Measurements from ENCODE around the gene LITAFD. TPM values are rescaled to one million over a fixed set of nuclear protein-coding genes. Genes with fewer than 3 reads are reported as not detected.

The LITAFD gene
- total RNA-seq, 4 donors from 2014 or later: not detected

DNA sequence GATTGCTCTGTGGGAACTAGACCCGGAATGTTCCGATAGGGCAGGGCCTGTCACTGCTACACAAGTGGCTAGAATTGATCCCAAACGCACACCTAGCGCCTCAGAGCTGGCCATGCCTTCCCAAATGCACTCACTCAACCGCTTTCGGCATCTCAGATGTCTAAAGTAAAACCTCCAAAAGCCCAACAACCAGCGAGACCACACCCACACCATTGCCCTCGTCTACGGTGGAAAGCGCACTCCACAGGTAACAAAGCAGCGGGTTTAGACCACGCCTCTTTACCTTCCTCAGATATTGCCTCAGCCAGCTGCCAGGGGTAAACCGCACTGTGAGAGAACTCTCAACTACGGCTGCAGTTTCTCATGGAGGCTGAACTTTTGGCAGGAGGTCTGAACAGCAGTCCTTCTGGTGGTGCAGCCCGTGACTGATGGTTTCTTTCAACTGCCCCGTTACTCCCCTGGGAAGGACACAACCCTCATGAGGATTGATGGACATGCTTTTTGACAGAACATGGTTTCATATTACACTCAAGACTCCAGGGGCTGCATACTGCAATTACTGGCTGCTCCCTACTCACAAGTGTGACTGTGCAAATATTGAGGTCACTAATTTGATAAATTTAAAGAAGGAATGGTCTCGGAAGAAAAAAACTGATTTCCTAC is 47.1 kb downstream of the LITAFD start:
- intact Hi-C loops (cut with DNase I): loop anchor here (5.0 kb wide), 1 partner anchor 42 kb away; no protein-coding TSS in a partner anchor
- peaks cover 6 to 7% of the 10 kb centered on the region in 2 donors for H3K4me1 ChIP-seq
- H3K4me3 ChIP-seq (replicated peaks in 1 of 3): no peak overlapping the region
- H3K9me3 ChIP-seq: no peaks in the 10 kb centered on the region
- no peaks in the 10 kb centered on the region for H3K27me3 ChIP-seq
- no peak overlapping the region for H3K27ac ChIP-seq
- no peak for DNase-seq
- H3K36me3 ChIP-seq: peaks cover 0 to 4% of the 10 kb centered on the region in 2 donors
- no peak for TF ChIP-seq POLR2A (IDR thresholded peaks at IDR 0.05)
- TF ChIP-seq, protein P1, sequence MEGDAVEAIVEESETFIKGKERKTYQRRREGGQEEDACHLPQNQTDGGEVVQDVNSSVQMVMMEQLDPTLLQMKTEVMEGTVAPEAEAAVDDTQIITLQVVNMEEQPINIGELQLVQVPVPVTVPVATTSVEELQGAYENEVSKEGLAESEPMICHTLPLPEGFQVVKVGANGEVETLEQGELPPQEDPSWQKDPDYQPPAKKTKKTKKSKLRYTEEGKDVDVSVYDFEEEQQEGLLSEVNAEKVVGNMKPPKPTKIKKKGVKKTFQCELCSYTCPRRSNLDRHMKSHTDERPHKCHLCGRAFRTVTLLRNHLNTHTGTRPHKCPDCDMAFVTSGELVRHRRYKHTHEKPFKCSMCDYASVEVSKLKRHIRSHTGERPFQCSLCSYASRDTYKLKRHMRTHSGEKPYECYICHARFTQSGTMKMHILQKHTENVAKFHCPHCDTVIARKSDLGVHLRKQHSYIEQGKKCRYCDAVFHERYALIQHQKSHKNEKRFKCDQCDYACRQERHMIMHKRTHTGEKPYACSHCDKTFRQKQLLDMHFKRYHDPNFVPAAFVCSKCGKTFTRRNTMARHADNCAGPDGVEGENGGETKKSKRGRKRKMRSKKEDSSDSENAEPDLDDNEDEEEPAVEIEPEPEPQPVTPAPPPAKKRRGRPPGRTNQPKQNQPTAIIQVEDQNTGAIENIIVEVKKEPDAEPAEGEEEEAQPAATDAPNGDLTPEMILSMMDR (IDR thresholded peaks at IDR 0.05): no peak
- WGBS, 2 donors: 86 to 91% methylated on average over 17 of the region's 17 CpGs

DNA sequence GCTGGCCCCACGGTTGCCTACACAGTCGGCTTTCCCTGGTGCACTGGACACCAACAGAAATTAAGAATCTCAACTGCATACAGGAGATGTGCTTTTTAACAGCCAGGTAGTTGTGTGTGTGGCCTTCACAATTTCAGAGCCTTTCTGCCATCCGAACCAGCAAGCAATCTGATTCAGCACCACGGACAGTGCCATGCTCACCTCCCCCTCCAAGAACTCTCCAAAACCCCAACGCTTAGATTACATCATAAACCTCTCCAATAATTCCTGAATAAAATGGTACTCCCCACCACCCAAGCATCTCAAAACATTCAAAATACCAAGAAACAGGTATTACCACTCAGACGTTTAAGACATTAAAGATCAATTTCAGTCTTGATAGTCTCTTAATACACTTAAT is 49.7 kb downstream of the LITAFD start:
- Histone ChIP-seq H3K36me3 (peaks cover 0 to 4% of the 10 kb centered on the region in 2 donors), H3K27ac (no peak overlapping the region), H3K9me3 (no peaks in the 10 kb centered on the region), H3K27me3 (no peaks in the 10 kb centered on the region), H3K4me1 (peaks cover 6 to 13% of the 10 kb centered on the region in 2 donors), H3K4me3 (replicated peaks in 1 of 3) (no peak overlapping the region)
- DNase-seq: peak; percentile 54 to 74
- WGBS, 2 donors: 25 to 29% methylated on average over 6 of the region's 6 CpGs
- TF ChIP-seq POLR2A (IDR thresholded peaks at IDR 0.05): no peak
- TF ChIP-seq, protein P1 (IDR thresholded peaks at IDR 0.05): no peak
- intact Hi-C loops (cut with DNase I): no loop called here

DNA sequence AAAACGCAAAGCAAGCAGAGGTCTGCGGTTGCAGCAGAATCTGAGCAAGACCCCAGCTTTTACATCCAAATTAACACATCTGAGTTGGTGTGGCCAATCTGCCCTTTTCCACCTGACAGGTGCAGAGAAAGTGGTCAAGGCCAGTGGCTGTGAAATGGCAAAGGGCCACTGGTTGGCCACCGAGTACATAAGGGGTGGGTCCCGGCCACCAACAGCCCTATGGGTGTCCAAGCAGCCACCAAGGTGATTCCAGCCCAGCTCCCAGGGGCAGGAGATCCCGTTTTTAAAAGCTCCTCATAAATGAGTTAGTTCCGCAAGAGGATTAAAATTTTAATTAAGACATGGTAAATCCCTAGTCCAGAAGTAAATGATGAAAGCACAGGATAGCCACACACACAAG is 52.5 kb downstream of the LITAFD start:
- H3K27me3 ChIP-seq: no peaks in the 10 kb centered on the region
- intact Hi-C loops (cut with DNase I): no loop called here
- TF ChIP-seq, protein P1 (IDR thresholded peaks at IDR 0.05): no peak
- no peak for TF ChIP-seq POLR2A (IDR thresholded peaks at IDR 0.05)
- H3K9me3 ChIP-seq: no peaks in the 10 kb centered on the region
- no peak overlapping the region for H3K27ac ChIP-seq
- 81 to 88% methylated on average over 6 of the region's 6 CpGs for WGBS, 2 donors
- no peak overlapping the region for H3K4me3 ChIP-seq (replicated peaks in 1 of 3)
- no peak for DNase-seq
- no peaks in the 10 kb centered on the region for H3K36me3 ChIP-seq
- H3K4me1 ChIP-seq: peaks cover 6 to 19% of the 10 kb centered on the region in 2 donors

Other genes with a start within 250 kb of the LITAFD start
- 10 to 100 TPM; 10.9 to 53.7 (median 35.9) TPM for gene ABAT, start 207.7 kb upstream of the LITAFD start, total RNA-seq
- gene TMEM186, start 84.7 kb upstream of the LITAFD start, total RNA-seq: 1 to 10 TPM; 6.6 to 9.2 (median 8.2) TPM
- gene PMM2, start 84.5 kb upstream of the LITAFD start, total RNA-seq: 10 to 100 TPM; 26.2 to 49.6 (median 30.8) TPM
- 10 to 100 TPM; 43.4 to 67.5 (median 61.1) TPM for gene CARHSP1, start 13.3 kb upstream of the LITAFD start, total RNA-seq
- gene USP7, start 81.6 kb downstream of the LITAFD start, total RNA-seq: 10 to 100 TPM; 57.9 to 93.6 (median 85.5) TPM
- 100 to 1,000 TPM in 1 of 4 donors, 10 to 100 TPM in 3; 59.0 to 107 (median 68.7) TPM for gene HAPSTR1, start 209.3 kb downstream of the LITAFD start, total RNA-seq